GM19193 (cell line): ENCODE data around the gene TPRG1L.

Experiments used
- POLR2A ChIP-seq: IDR thresholded peaks from 4 replicates; pipeline ENCODE4 v1.6.1; 2011; ENCODE audit not compliant: insufficient read depth, insufficient read length; ENCODE audit errors: extremely low read depth

The TPRG1L gene

GRCh38 chr1:3630914-3631313 lies 6.1 kb downstream of the TPRG1L start:
- no peak for TF ChIP-seq POLR2A

- no peak for TF ChIP-seq POLR2A
These were observed 6.8 kb downstream of the TPRG1L start for GRCh38 chr1:3631320-3632260.

GRCh38 chr1:3632298-3632697 lies 7.5 kb downstream of the TPRG1L start:
- no peak for TF ChIP-seq POLR2A

DNA sequence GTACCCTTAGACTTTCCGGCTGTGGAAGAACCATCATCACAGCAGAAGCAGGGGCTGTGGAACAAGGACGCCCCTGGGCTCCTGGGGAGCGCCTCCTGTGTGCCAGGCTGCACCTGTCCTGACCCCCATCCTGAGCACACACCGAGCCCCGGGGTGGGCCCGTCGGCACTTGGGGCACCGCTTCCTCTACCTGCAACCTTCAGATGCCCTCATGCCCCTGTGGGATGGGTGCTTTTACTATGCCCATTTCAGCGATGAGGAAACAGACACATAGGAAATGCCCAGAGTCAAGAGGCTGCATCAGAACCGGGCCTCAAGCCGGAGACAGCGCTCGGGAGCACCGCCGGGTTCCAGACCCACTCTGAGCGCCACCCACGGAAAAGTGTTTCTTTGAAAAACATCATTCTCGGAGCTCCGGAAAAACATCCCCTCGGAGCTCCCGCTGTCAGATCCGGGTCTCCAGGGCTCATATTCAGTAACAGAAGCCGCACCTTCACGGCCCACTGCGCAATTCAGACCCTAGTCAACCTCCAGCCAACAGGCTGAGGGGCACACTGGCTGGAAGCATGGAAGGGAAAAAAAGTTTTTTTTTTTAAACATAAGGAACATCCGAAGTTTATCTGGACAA lies 8.0 kb downstream of the TPRG1L start:
- no peak for TF ChIP-seq POLR2A

- no peak for TF ChIP-seq POLR2A
These were observed 8.7 kb downstream of the TPRG1L start for GRCh38 chr1:3633344-3634058.

- TF ChIP-seq POLR2A: no peak
These were observed 9.4 kb downstream of the TPRG1L start for GRCh38 chr1:3634059-3634800.

- TF ChIP-seq POLR2A: no peak
These were observed 11.3 kb downstream of the TPRG1L start for GRCh38 chr1:3636080-3636479.

GRCh38 chr1:3636531-3636930 lies 11.7 kb downstream of the TPRG1L start:
- no peak for TF ChIP-seq POLR2A

- TF ChIP-seq POLR2A: no peak
These were observed 13.2 kb downstream of the TPRG1L start for GRCh38 chr1:3638027-3638426.

- no peak for TF ChIP-seq POLR2A
These were observed 13.9 kb downstream of the TPRG1L start for GRCh38 chr1:3638676-3639075.

DNA sequence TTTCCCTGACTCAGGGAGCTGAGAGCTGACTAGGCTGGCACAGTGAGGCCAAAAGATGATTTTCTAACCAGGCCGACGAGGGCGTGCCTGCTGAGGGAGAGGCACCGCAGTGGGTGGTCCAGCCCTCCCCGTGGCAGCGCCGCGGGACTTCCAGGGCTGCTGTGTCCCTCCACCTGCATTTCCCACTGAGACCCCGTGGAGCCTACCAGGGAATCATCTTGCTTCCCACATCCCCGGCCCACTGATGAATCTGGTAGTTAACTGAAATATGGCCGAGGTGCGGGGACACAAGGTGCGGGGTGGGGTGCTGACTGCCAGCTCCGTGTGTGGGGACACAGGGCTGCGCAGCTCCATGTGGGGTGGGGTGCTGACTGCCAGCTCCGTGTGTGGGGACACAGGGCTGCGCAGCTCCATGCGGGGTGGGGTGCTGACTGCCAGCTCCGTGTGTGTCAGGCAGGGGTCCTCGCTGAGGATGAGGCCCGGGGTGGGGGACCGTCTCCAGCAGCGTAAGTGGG lies 14.6 kb downstream of the TPRG1L start:
- no peak for TF ChIP-seq POLR2A

- TF ChIP-seq POLR2A: no peak
These were observed 15.5 kb downstream of the TPRG1L start for GRCh38 chr1:3640121-3640837.

DNA sequence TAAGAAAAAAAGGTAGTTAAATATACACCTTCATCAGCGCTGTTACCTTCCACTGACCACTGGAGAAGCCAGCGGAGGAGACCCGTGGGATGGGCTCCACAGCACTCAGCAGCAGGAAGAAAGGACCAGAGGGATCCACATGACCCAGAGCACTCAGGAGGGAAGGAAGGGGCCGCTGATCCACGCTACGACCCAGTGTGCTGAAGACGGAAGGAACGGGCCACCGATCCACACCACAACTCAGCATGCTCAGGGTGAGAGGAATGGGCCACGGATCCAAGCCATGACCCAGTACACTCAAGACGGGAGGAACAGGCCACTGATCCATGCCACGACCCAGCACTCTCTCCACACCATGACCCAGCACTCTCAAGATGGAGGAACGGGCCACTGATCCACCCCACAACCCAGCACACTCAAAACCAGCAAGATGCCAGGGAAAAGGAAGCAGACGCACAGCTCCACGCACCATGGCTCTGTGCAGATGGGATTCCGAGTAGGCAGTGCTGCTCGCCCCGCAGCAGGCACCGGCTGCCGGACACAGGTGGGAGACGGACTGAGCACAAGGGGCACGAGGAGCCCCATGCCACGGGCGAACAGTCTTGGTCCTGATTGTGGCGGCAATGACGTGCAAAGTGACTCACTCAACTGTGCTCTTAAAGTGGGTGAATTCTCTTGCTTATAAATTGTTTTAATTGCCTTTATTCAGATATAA lies 16.4 kb downstream of the TPRG1L start:
- TF ChIP-seq POLR2A: no peak
